Liver (tissue), 9 donors: ENCODE data around the gene LRPAP1. TPM values are rescaled to one million over a fixed set of nuclear protein-coding genes. Genes with fewer than 3 reads are reported as not detected.

Experiments
- DNase-seq: peaks from one replicate; pipeline ENCODE4 v3.0.0-alpha.2; 2017; ENCODE audit warnings: low spot score
- H3K27ac ChIP-seq, 2 donors: one replicate each; pipeline ENCODE4 v1.7.0; 2013; ENCODE audit warnings: inconsistent platforms in 2 of 2, low read length in 2 of 2, control low read depth in 1 of 2, low read depth in 1 of 2, mild to moderate bottlenecking in 1 of 2
- H3K27me3 ChIP-seq, 4 donors: one replicate each; pipeline versions ENCODE4 v1.6.1 to v1.7.0; 2013; ENCODE audit warnings: low read length in 3 of 4, inconsistent platforms in 1 of 4, mild to moderate bottlenecking in 1 of 4, moderate library complexity in 1 of 4; ENCODE audit not compliant: control insufficient read depth in 4 of 4, insufficient read depth in 4 of 4
- H3K36me3 ChIP-seq, 4 donors: one replicate each; pipeline versions ENCODE4 v1.6.1 to v1.7.0; 2013; ENCODE audit warnings: low read length in 3 of 4, mild to moderate bottlenecking in 3 of 4, low read depth in 1 of 4, moderate library complexity in 1 of 4; ENCODE audit not compliant: control insufficient read depth in 4 of 4, insufficient read depth in 3 of 4
- H3K4me1 ChIP-seq, 4 donors: one replicate each; pipeline versions ENCODE4 v1.6.1 to v1.7.0; 2013; ENCODE audit warnings: low read length in 3 of 4, mild to moderate bottlenecking in 3 of 4, moderate library complexity in 1 of 4; ENCODE audit not compliant: control insufficient read depth in 4 of 4, insufficient read depth in 4 of 4
- H3K4me3 ChIP-seq, 3 donors: one replicate each; pipeline versions ENCODE4 v1.6.1 to v1.7.0; 2013; ENCODE audit warnings: low read length in 3 of 3, control low read depth in 1 of 3, low read depth in 1 of 3, mild to moderate bottlenecking in 1 of 3
- H3K9ac ChIP-seq, 2 donors: one replicate each; pipeline ENCODE4 v1.7.0; 2013; ENCODE audit warnings: low read length in 2 of 2, mild to moderate bottlenecking in 2 of 2, moderate library complexity in 2 of 2, control low read depth in 1 of 2, low read depth in 1 of 2
- H3K9me3 ChIP-seq, 4 donors: one replicate each; pipeline versions ENCODE4 v1.6.1 to v1.7.0; 2013; ENCODE audit warnings: low read length in 3 of 4; ENCODE audit not compliant: control insufficient read depth in 4 of 4
- ATF3 ChIP-seq: IDR thresholded peaks from 2 replicates; pipeline ENCODE4 v1.6.1; 2016; ENCODE audit warnings: antibody characterized with exemption
- CTCF ChIP-seq: fragments of 150-350 bp; IDR thresholded peaks from 2 replicates; pipeline ENCODE4 v1.5.1; 2017; ENCODE audit warnings: improper control_type of control experiment, low read depth, low read length; ENCODE audit not compliant: missing input control
- EGR1 ChIP-seq, 2 donors: IDR thresholded peaks; 2 replicates each; pipeline ENCODE4 v1.6.1; 2016 to 2018; ENCODE audit warnings: antibody characterized with exemption in 2 of 2, low read depth in 2 of 2
- FOXA1 ChIP-seq: IDR thresholded peaks from 2 replicates; pipeline ENCODE4 v1.6.1; 2016; ENCODE audit warnings: antibody characterized with exemption
- HNF4A ChIP-seq, 2 donors: conservative IDR thresholded peaks; 2 replicates each; pipeline ENCODE4 v1.6.1; 2016; ENCODE audit warnings: antibody characterized with exemption in 2 of 2, mild to moderate bottlenecking in 2 of 2
- HNF4G ChIP-seq: IDR thresholded peaks from 2 replicates; pipeline ENCODE4 v1.6.1; 2016; ENCODE audit warnings: antibody characterized with exemption
- JUND ChIP-seq, 2 donors: IDR thresholded peaks; 2 replicates each; pipeline ENCODE4 v1.6.1; 2016; ENCODE audit warnings: antibody characterized with exemption in 2 of 2
- MAX ChIP-seq: IDR thresholded peaks from 2 replicates; pipeline ENCODE4 v1.6.1; 2016; ENCODE audit warnings: antibody characterized with exemption
- NR2F2 ChIP-seq: IDR thresholded peaks from 2 replicates; pipeline ENCODE4 v1.6.1; 2016; ENCODE audit warnings: antibody characterized with exemption
- RAD21 ChIP-seq, 2 donors: IDR thresholded peaks; 2 replicates each; pipeline ENCODE4 v1.6.1; 2016; ENCODE audit warnings: antibody characterized with exemption in 2 of 2, mild to moderate bottlenecking in 2 of 2
- REST ChIP-seq: IDR thresholded peaks from 2 replicates; pipeline ENCODE4 v1.6.1; 2016; ENCODE audit warnings: antibody characterized with exemption, mild to moderate bottlenecking
- RXRA ChIP-seq, 2 donors: IDR thresholded peaks; 2 replicates each; pipeline ENCODE4 v1.6.1; 2017 to 2018; ENCODE audit warnings: antibody characterized with exemption in 2 of 2, mild to moderate bottlenecking in 1 of 2
- SP1 ChIP-seq: IDR thresholded peaks from 2 replicates; pipeline ENCODE4 v1.6.1; 2018; ENCODE audit warnings: antibody characterized with exemption, mild to moderate bottlenecking
- TAF1 ChIP-seq: conservative IDR thresholded peaks from 2 replicates; pipeline ENCODE4 v1.6.1; 2016; ENCODE audit warnings: antibody characterized with exemption, mild to moderate bottlenecking
- YY1 ChIP-seq: IDR thresholded peaks from 2 replicates; pipeline ENCODE4 v1.6.1; 2016; ENCODE audit warnings: antibody characterized with exemption, mild to moderate bottlenecking
- ZBTB33 ChIP-seq: IDR thresholded peaks from 2 replicates; pipeline ENCODE4 v1.6.1; 2016; ENCODE audit warnings: antibody characterized with exemption
- WGBS: extraction: QIAGEN DNeasy Blood & Tissue Kit; methylation state at CpG from one replicate; pipeline ENCODE4 v1.1.7; 2013; 5-methylcytosine and 5-hydroxymethylcytosine counted together
- polyA plus RNA-seq, 2 donors: library from polyadenylated mRNA; stranded (reverse) in 1 of 2; unstranded in 1 of 2; fragments of 200-250 nt in 1 of 2; fragments of >200 nt in 1 of 2; fragmentation: Nextera tagmentation in 1 of 2; extraction: Ambion mirVana in 1 of 2; gene quantifications; one replicate each; pipeline versions ENCODE4 v1.2.1 to v1.2.3, GENCODE V29; 2013 to 2015
- total RNA-seq, 2 donors: library from RNA; depleted of rRNA; stranded (reverse); fragments of >200 nt; gene quantifications; one replicate each; pipeline ENCODE4 v1.2.3, GENCODE V29; 2014
- donor health status: healthy.
- donor health status: healthy.
- donor health status: healthy.
- donor health status: healthy.
- donor health status: healthy.

Gene LRPAP1
- total and polyA plus RNA-seq, 4 donors, result 46.1 to 134 (median 108) TPM

- H3K27me3 ChIP-seq, result no peaks in the 10 kb centered on the region
- H3K36me3 ChIP-seq, result no peaks in the 10 kb centered on the region
- H3K4me3 ChIP-seq, result no peak overlapping the region
- H3K9me3 ChIP-seq, result no peaks in the 10 kb centered on the region
- 36% methylated on average over 5 of the region's 5 CpGs for WGBS
- H3K27ac ChIP-seq, result no peak overlapping the region
- TF ChIP-seq RXRA (IDR thresholded peaks at IDR 0.05) (no peak), HNF4G (no peak), MAX (no peak), EGR1 (IDR thresholded peaks at IDR 0.05; ENCODE audit: low read depth in 2 of 2) (no peak), CTCF (no peak), FOXA1 (no peak), ATF3 (no peak), TAF1 (no peak), SP1 (no peak), HNF4A (conservative IDR thresholded peaks at IDR 0.05) (no peak)
- peaks cover 0 to 8% (median 2%) of the 10 kb centered on the region in 4 donors for H3K4me1 ChIP-seq
- DNase-seq, result no peak
- H3K9ac ChIP-seq, result no peak overlapping the region
These were observed 51.1 kb downstream of the LRPAP1 start for GRCh38 chr4:3481113-3481531.

- H3K4me1 ChIP-seq, result peaks cover 0 to 8% (median 2%) of the 10 kb centered on the region in 4 donors
- 18% methylated on average over 17 of the region's 17 CpGs for WGBS
- no peaks in the 10 kb centered on the region for H3K9me3 ChIP-seq
- no peak overlapping the region for H3K4me3 ChIP-seq
- no peaks in the 10 kb centered on the region for H3K27me3 ChIP-seq
- TF ChIP-seq CTCF (peak; percentile 98), ZBTB33 (no peak), REST (no peak), TAF1 (no peak), FOXA1 (no peak), JUND (IDR thresholded peaks at IDR 0.05) (no peak), RAD21 (IDR thresholded peaks at IDR 0.05) (peak; percentile 90 to 91), YY1 (no peak), EGR1 (IDR thresholded peaks at IDR 0.05; ENCODE audit: low read depth in 2 of 2) (no peak), HNF4A (conservative IDR thresholded peaks at IDR 0.05) (no peak), NR2F2 (no peak), HNF4G (no peak)
- H3K36me3 ChIP-seq, result no peaks in the 10 kb centered on the region
- peak; percentile 86 for DNase-seq
- no peak overlapping the region for H3K27ac ChIP-seq
- H3K9ac ChIP-seq, result no peak overlapping the region
These were observed 51.6 kb downstream of the LRPAP1 start for GRCh38 chr4:3480528-3481112.
